Activated CD8-positive, alpha-beta memory T cell treated with anti-CD3 and anti-CD28 coated beads, Interleukin-2, amount 50 U/mL, for 24 hours (primary cell): Measurements from ENCODE around the gene OCA2.
"Not testable (repeated sequence)": the region's sequence is repeated elsewhere in the genome, so short reads cannot be mapped to it uniquely, and the experiment has no call there.

Source experiments
- DNase-seq: peaks from one replicate; pipeline ENCODE4 v3.0.0-alpha.2; 2020; ENCODE audit errors: extremely low read depth

The OCA2 gene

GRCh38 chr15:28023422-28023821 is 75.7 kb downstream of the OCA2 start:
- DNase-seq = no peak

DNA sequence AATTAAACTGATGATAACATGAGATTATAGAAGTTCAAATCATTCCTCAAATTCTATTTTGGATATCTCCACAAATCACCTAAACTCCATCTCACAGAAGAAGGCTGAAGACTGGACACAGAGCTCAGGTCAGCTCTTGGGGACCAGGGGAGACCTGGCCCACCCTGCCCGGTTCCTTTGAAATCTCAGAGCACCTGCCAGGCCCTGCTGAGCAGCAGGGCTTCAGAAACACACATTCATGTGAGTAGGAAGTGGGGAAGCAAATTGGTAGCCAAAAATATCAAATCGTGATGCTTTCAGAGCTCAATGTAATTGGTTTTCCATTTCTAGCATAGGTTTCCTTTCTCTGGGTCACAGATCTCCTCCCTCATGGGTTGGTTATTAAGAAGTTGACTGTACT is 76.2 kb downstream of the OCA2 start:
- DNase-seq = no peak

GRCh38 chr15:28022181-28022580 is 76.9 kb downstream of the OCA2 start:
- no peak for DNase-seq

DNA sequence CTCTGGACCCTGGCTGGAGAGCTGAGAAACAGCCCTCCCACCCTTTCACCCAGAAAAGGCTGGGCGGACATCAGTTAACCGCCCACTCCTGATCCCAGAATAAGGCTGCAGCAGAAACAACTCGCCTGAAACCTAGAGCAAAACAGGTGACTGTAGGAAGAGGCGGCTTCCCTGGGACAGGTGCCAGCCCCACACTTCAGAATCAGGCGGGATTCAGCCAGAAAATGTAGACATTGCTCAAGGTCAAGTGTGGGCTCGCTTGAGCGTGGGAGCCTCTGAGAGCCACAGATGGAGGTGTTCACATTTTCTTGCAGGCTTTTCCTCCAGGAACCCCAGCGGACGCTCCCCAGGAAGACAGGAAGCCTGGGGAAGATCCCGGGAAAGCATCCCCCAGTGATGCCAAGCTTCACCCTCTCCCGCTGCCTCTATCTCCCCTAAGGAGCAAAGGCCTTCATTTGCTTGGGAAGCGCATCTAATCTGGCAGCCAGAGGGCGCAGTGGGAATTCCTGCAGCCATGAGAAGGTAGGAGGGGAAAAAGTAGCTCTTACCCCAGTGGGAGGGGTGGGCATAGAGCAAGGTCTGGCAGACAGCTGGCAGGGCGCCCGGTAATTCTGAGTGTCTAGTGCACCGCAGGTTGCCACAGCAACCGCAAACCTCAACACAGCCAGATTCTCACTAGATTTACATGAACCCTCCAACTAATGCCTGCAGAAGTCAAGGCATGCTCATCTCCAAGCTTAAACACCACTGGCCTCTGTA is 77.7 kb downstream of the OCA2 start:
- DNase-seq = no peak

DNA sequence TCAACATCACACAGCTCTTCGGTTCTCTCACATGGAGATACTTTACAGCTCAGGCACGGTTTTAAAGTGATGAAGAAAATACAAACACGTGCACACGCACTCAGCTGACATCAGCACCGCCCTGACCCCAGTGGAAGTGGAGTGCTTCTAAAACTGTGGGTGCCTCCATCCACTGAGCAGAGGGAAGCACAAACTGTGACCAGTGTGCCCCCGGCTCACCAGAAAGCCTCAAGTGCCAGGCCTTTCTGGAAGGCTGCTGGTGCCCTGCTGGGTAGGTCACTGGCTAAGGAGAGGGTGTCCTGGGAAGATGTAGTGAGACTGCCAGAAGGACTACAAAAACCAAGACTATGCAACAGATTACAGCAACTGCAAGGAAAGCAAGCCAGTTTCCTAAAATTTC is 78.5 kb downstream of the OCA2 start:
- no peak for DNase-seq

DNA sequence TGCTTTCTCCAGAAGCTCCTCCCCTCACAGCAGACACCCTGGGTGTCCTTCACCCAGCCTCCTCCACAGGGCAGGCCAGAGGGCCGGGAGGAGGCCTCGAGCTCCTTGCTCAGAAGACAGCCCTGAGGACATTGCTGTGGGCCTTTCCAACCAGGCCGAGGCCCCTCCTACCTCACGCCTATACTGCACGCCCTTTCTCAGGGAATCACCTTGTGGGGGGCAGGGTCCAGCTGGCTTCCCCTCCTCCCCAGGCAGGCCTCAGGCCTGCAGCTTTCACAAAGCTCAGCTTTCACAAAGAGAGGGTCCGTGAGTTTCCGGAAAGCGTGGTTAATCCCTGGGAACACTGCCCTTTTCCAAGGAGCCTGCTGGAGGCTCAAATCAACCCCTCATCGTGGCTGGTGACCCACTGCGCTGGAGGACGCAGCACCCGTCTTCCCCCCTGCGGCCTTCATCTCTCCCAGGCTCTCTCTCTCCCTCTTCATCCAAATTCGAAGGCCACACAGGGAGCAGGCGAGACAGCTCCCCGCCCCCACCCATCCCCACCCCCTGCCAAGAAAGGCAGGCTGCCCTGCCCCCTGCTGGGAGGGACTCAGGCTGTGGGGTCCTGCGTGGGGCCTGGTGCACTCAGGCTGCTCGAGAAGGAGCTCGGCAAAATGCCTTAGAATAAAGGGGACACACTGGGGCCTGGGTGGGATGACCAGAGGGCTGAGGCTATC is 79.4 kb downstream of the OCA2 start:
- DNase-seq = no peak

DNA sequence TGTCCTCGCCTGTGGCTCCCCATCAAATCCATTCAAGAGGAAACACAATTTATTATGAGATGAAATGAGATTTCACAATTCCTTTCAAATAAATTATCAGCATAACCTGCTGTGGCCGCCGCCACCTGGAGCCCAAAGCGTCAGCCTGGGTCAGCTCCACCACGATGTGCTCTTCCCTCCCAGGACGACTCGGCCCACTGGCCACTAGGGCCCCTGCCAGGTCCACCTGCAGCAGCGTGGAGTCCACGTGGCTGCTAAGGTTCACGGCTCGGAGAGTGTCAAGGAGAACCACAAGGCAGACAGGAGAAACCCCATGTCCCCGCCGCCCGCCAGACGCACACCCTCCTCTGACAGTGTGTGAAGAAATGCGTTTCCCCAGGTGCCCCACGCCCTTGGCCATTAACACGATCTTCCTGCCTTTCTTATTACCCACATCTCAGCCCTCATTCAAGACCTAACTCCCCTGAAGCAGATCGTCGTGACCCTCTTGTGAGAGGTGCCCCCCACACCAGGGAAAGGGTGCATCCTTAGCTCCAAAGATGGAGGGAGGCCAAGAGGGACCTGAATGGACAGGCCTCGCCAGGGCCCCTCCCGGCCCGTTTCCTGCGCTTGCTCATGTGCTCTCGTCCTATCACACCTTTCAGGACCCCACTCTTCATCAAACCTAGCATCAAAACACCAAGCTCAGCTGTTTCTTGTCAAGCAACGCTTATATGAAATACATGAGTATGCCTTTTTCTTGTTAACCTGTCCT is 80.6 kb downstream of the OCA2 start:
- DNase-seq = no peak

DNA sequence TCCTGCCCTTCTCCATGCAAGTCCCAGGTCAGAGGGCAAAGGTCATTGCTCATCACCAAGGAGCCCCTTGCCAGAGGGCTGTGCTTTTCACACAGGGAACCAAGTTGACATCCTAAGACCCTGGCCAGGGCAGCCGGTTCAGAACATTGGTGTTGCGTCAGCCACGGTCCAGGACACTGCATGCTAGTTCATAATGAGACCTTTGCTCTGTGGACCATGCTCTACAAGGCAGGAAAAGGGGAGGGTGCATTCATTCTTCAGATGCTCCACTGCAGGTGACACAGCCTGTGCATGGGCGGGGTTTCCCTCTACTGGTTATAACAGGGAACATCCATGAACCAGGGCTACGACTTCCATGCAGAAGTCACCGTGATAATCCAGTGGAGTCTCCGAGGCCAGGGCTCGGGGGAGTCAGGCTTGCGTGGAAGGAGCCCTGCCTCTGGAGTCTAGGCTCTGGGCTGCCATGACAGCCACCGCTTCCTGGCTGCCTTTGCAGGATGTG is 81.6 kb downstream of the OCA2 start:
- DNase-seq = no peak

DNA sequence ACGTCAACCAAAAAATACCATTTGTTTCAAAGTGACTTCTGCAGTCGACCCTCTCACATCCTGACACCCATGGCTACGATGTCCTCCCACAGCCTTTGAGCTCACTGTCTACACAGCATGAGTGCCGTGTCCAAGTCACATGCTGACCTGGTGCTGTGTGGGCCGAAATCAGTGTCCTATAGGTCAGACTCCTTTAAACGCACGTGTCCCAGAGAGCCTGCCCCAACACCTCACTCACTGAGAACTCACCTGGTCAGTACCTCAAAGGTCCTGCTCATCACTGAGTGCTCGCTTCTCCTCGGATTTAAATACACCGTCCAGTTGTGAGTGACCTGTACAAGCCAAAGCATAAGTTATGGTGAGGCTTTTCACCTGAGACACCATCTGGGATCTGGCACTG is 83.3 kb downstream of the OCA2 start:
- no peak for DNase-seq

DNA sequence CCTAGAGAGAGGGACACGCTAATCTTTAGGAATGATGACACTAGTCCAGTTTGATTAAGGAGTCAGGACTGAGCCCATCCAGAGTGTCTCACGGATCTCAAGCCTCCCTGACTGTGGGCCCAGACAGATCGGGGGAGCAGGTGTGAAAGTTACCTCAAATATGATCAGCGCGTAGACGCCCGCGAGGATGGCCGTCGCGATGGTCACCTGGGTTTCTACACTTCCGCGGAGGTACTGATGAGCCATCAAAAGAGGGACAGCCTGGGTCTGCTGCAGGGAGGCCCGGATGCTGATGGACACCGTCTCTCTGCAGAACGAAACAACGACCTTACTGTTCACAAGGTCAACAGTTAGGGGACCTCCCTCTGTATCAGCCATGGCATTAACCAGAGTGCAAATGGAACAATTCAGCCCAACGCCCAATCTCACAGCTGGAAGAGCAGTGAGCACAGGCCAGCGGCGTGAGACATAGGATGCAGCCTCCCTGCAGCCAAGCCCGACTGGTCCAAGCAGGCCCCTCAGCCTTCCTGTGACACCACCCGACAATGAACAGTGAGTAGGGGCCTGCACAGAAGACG is 84.4 kb downstream of the OCA2 start:
- no peak for DNase-seq

DNA sequence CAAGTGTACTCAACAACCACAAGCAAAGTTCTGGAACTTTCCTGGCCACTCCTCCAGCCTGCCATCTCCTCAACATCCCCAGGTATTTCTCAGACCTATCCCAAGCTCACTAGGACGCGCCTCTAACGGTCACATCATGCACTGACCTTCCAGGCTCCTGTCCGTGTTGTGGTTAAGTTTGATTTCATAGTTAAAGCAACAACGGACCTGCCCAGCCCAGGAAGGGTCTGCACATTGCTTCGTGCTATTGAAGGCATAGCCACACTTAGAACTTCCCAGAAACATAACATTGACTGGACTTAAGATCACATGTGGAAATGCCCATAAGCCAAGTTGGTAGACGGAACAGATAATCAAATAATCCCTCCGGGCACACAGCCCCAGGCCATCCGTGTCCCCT is 85.1 kb downstream of the OCA2 start:
- DNase-seq = no peak

GRCh38 chr15:28013480-28013879 is 85.6 kb downstream of the OCA2 start:
- no peak for DNase-seq

DNA sequence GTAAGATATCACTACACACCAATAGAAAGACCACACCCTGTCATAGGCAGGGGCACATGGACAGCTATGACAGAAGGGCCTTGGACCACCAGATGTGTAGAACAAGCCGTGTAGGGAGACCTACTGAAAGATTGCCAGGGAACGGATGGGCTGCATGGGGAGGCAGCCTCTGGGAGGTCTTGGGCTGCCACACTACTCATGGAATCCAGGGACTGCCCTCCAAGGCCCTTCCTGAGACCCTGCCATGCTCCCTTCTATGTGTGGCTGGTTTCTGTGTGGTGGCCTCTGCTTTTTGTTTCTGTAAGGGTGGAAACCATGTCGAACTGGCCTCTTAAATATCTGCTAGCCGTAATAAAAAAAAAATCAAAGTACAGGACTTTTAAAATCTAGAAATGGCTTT is 86.9 kb downstream of the OCA2 start:
- DNase-seq = no peak

DNA sequence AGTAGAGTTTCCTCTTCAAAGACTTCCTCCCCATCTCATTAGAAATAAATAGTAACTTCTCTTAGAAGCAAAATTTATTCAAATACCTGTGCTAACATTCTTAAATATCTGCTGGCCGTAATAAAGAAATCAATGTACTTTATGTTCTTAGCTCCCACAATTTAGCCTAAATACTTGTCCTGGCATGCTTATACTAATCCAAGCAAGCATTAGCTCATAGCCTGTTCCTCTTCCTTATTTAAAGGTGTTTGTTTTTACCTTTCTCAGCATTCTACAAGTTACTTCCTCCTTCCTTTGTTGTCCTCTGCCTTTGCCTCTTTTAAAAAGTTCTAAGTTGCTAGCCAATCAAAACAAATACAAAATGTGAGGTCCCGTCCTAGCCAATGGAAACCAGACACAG is 90.9 kb downstream of the OCA2 start:
- DNase-seq = not testable (repeated sequence)

DNA sequence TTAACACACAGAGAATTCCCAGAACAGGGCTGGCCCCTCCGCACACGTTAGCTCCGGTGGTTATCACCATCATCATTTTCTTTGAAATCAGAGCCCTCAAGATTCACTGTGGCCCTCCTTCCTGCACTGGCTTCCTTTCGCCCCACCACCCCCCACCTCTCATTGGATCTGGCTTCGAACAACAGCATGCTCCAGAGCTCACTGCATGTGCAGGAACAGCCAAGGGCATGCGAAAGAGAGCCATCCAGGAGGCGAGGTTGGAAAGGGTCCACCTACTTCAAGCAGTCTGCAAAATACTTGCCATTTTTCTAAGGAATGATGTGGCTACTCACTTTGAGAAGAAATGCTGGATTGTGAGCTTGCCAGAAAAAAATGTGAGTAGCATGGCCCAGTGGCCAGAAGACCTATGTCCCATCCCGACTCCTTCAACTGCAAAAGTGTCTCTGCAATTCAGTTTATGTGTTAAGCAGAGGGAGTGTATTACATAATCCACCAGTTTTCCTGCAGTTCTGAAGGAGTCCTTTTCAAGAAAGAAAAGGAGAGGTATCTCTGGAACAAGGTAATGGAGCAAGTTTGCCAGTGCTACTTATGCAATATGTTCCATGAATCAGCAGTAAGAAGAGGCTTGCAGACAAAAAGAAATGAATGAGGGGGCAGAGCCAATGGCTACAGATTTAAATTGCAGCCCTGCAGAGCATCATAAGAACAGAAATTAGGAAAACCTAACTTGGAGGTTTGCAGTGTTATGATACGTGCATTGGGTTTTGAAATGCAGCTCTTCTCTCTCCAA is 92.8 kb downstream of the OCA2 start:
- DNase-seq = no peak

GRCh38 chr15:28005004-28005527 is 94.0 kb downstream of the OCA2 start:
- DNase-seq = no peak

- DNase-seq = no peak
These were observed 94.7 kb downstream of the OCA2 start for GRCh38 chr15:28004143-28005003.

DNA sequence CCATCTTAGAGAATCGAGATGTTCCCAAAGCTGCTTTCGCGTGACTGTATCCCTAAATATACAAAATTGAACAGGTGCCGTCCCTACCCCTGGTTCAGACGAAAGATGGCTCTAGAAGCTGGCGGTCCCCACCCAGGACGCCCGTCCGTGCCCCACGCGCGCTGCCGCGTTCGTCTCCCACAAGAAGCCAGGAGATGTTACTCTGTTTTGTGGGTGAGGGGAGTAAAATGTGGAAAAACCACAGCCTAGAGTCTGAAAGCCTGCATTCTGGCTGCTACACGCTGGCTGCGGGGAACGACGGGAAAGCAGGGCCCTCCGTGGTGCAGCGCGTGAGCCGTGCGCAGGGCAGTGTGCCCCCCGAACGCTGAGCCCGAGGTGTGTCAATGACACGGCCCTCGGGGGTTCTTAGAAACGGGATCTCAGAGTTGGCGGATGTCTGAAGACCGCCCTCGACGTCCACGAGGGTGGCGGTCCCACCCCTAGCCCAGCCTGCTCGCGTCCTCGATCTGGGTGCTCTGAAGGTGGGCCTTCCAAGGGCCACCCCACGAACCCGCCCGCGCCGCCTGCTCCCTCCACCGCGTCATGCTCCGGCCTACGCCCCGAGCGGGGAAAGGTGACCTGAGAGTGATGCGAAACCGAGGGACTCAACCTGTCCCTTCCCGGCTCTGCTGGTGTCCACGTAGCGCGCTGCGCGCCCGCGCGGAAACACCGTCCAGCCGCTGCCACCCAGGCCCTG is 95.6 kb downstream of the OCA2 start:
- no peak for DNase-seq

DNA sequence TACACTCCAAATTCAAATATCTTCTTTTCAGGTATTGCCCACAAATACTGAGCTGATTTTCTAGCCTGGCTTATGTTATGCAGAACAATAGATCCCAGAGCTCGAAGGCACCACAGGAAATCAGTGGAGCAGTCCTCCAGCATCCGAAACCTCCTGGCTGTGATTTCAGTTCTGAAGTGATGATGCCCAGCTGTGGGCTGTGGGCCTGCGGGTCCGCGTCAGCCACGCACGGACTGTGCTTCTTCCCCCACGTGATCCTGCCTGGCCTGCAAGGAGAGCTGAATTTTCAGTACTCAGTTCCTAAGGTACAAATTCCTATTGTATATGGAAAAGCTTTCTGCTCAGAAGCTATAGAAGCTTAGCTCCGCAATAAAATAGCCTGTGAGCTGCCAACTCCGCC is 96.2 kb downstream of the OCA2 start:
- DNase-seq = no peak
